Gastroesophageal sphincter (tissue), 3 donors: Measurements from ENCODE around the gene SLC39A12.

Experiments
- CTCF ChIP-seq, 4 experiments: fragments of 200-600 bp in 2 of 4; fragments of 450-650 bp in 2 of 4; sonication (generic) in 1 of 4; IDR thresholded peaks; one replicate each; pipeline ENCODE4 v1.5.1; 2017 to 2019; ENCODE audit warnings: antibody characterized with exemption in 4 of 4, mild to moderate bottlenecking in 2 of 4, moderate library complexity in 2 of 4
- EP300 ChIP-seq: sonication (generic); formaldehyde crosslinking; IDR thresholded peaks from one replicate; pipeline ENCODE4 v1.6.1; 2017; ENCODE audit warnings: antibody characterized with exemption, mild to moderate bottlenecking
- POLR2A ChIP-seq, 2 donors: fragments of 450-650 bp; IDR thresholded peaks; one replicate each; pipeline ENCODE4 v1.6.1; 2017; ENCODE audit warnings: antibody characterized with exemption in 2 of 2, mild to moderate bottlenecking in 2 of 2, moderate library complexity in 1 of 2

- TF ChIP-seq EP300 (no peak), CTCF (IDR thresholded peaks at IDR 0.05) (no peak), POLR2A (IDR thresholded peaks at IDR 0.05) (no peak)
These were observed 68.8 kb downstream of the SLC39A12 start for GRCh38 chr10:18020523-18020922.
